Endothelial cell (in vitro differentiated cells): Measurements from ENCODE around the gene EXO1. TPM values are rescaled to one million over a fixed set of nuclear protein-coding genes. Genes with fewer than 3 reads are reported as not detected.

Source experiments
- DNase-seq: peaks from one replicate; pipeline ENCODE4 v3.0.0; 2021; ENCODE audit warnings: low spot score
- H3K27ac Mint-ChIP-seq: one replicate; pipeline ENCODE4 v1.8.0; 2021; ENCODE audit warnings: mixed read lengths, inconsistent platforms; ENCODE audit not compliant: unreplicated experiment
- H3K27me3 Mint-ChIP-seq: one replicate; pipeline ENCODE4 v1.8.0; 2021; ENCODE audit warnings: mild to moderate bottlenecking, moderate library complexity, mixed read lengths, inconsistent platforms; ENCODE audit not compliant: unreplicated experiment
- H3K36me3 Mint-ChIP-seq: one replicate; pipeline ENCODE4 v1.8.0; 2021; ENCODE audit warnings: mild to moderate bottlenecking, low read depth, mixed read lengths, inconsistent platforms; ENCODE audit not compliant: unreplicated experiment
- H3K4me1 Mint-ChIP-seq: one replicate; pipeline ENCODE4 v1.8.0; 2021; ENCODE audit warnings: mild to moderate bottlenecking, mixed read lengths, inconsistent platforms; ENCODE audit not compliant: unreplicated experiment
- H3K4me3 Mint-ChIP-seq: one replicate; pipeline ENCODE4 v1.8.0; 2021; ENCODE audit warnings: mild to moderate bottlenecking, mixed read lengths, inconsistent platforms; ENCODE audit not compliant: unreplicated experiment
- H3K9me3 Mint-ChIP-seq: one replicate; pipeline ENCODE4 v1.8.0; 2021; ENCODE audit warnings: mixed read lengths, inconsistent platforms; ENCODE audit not compliant: unreplicated experiment
- CTCF ChIP-seq: fragments of 200-600 bp; sonication (generic); IDR thresholded peaks from one replicate; pipeline ENCODE4 v1.5.0; 2021; ENCODE audit warnings: antibody characterized with exemption; ENCODE audit not compliant: unreplicated experiment
- total RNA-seq: library from RNA; stranded (reverse); fragmentation: NEBNext Ultra II Directional; extraction: Animal tissue kit (Norgen Biotek cat#: 25700); gene quantifications from one replicate; pipeline ENCODE4 v1.2.1, GENCODE V29; 2021; ENCODE audit not compliant: unreplicated experiment

EXO1 gene
- total RNA-seq, 1 donor from 2014 or later: 6.5 TPM

GRCh38 chr1:241857131-241857530 lies 9.1 kb downstream of the EXO1 start:
- Mint-ChIP-seq H3K27me3 (peaks cover 2% of the 10 kb centered on the region), H3K4me3 (no peak overlapping the region), H3K9me3 (no peaks in the 10 kb centered on the region), H3K4me1 (no peaks in the 10 kb centered on the region), H3K27ac (no peak overlapping the region), H3K36me3 (peaks cover 10% of the 10 kb centered on the region)
- no peak for TF ChIP-seq CTCF
- DNase-seq: no peak

GRCh38 chr1:241860922-241861321 lies 12.9 kb downstream of the EXO1 start:
- no peak overlapping the region for H3K27ac Mint-ChIP-seq
- H3K36me3 Mint-ChIP-seq: no peaks in the 10 kb centered on the region
- no peak for DNase-seq
- no peaks in the 10 kb centered on the region for H3K4me1 Mint-ChIP-seq
- H3K27me3 Mint-ChIP-seq: no peaks in the 10 kb centered on the region
- no peak overlapping the region for H3K4me3 Mint-ChIP-seq
- no peaks in the 10 kb centered on the region for H3K9me3 Mint-ChIP-seq
- no peak for TF ChIP-seq CTCF

- Mint-ChIP-seq H3K4me1 (no peaks in the 10 kb centered on the region), H3K4me3 (no peak overlapping the region), H3K36me3 (peaks cover 5% of the 10 kb centered on the region), H3K9me3 (no peaks in the 10 kb centered on the region), H3K27me3 (peaks cover 2% of the 10 kb centered on the region), H3K27ac (no peak overlapping the region)
- TF ChIP-seq CTCF: no peak
- DNase-seq: no peak
Measured at GRCh38 chr1:241869022-241869421, 21.0 kb downstream of the EXO1 start.

GRCh38 chr1:241870336-241870735 lies 22.3 kb downstream of the EXO1 start:
- Mint-ChIP-seq H3K4me3 (no peak overlapping the region), H3K9me3 (no peaks in the 10 kb centered on the region), H3K4me1 (no peaks in the 10 kb centered on the region), H3K36me3 (peaks cover 5% of the 10 kb centered on the region), H3K27me3 (peaks cover 2% of the 10 kb centered on the region), H3K27ac (no peak overlapping the region)
- DNase-seq: no peak
- TF ChIP-seq CTCF: no peak

GRCh38 chr1:241870746-241871430 lies 22.9 kb downstream of the EXO1 start:
- TF ChIP-seq CTCF: no peak
- no peaks in the 10 kb centered on the region for H3K4me1 Mint-ChIP-seq
- peaks cover 5% of the 10 kb centered on the region for H3K36me3 Mint-ChIP-seq
- DNase-seq: no peak
- no peak overlapping the region for H3K4me3 Mint-ChIP-seq
- no peaks in the 10 kb centered on the region for H3K9me3 Mint-ChIP-seq
- no peak overlapping the region for H3K27ac Mint-ChIP-seq
- peaks cover 2% of the 10 kb centered on the region for H3K27me3 Mint-ChIP-seq
